OCI-LY3 (cell line): ENCODE measurements around the gene HLTF.

ENCODE experiments used
- H2AFZ ChIP-seq: fragments of 200-600, 300-600 bp; shearing (Covaris generic); 2 replicates; pipeline ENCODE4 v1.6.0; 2014; ENCODE audit warnings: antibody characterized with exemption, low read depth, low read length
- H3K27ac ChIP-seq: fragments of 200-600, 300-600 bp; sonication (generic); 2 replicates; pipeline ENCODE4 v1.5.1; 2014; ENCODE audit warnings: mild to moderate bottlenecking, low read length, moderate library complexity, mixed read lengths
- H3K27me3 ChIP-seq: fragments of 200-600, 300-600 bp; sonication (generic); 2 replicates; pipeline ENCODE4 v1.6.1; 2014; ENCODE audit warnings: low read depth, low read length, mixed read lengths
- H3K36me3 ChIP-seq: fragments of 200-600, 300-600 bp; sonication (generic); replicated peaks from 2 replicates; pipeline ENCODE3; 2014; ENCODE audit warnings: low read depth, low read length, mixed read lengths
- H3K4me1 ChIP-seq: fragments of 300-600, 200-600 bp; sonication (generic); 2 replicates; pipeline ENCODE4 v1.6.1; 2014; ENCODE audit warnings: low read length, mixed read lengths
- H3K4me2 ChIP-seq: fragments of 200-600, 300-600 bp; sonication (generic); 2 replicates; pipeline ENCODE4 v1.6.1; 2014; ENCODE audit warnings: low read length, mixed read lengths
- H3K4me3 ChIP-seq: fragments of 300-600, 200-600 bp; sonication (generic); 2 replicates; pipeline ENCODE4 v1.5.1; 2014; ENCODE audit warnings: antibody characterized with exemption, mild to moderate bottlenecking, low read length, moderate library complexity
- H3K79me2 ChIP-seq: fragments of 300-600, 200-600 bp; shearing (Covaris generic); 2 replicates; pipeline ENCODE4 v1.6.1; 2014; ENCODE audit warnings: mild to moderate bottlenecking, low read length, mixed read lengths
- H3K9ac ChIP-seq: fragments of 300-600, 200-600 bp; shearing (Covaris generic); 2 replicates; pipeline ENCODE4 v1.6.0; 2014; ENCODE audit warnings: mild to moderate bottlenecking, low read length, moderate library complexity
- H3K9me3 ChIP-seq: fragments of 200-600, 300-600 bp; shearing (Covaris generic); 2 replicates; pipeline ENCODE4 v1.6.1; 2014; ENCODE audit warnings: low read length, mixed read lengths; ENCODE audit not compliant: insufficient read depth
- H4K20me1 ChIP-seq: fragments of 200-600, 300-600 bp; sonication (generic); 2 replicates; pipeline ENCODE4 v1.6.1; 2016; ENCODE audit warnings: low read length, mixed read lengths; ENCODE audit not compliant: insufficient read depth
- EZH2phosphoT487 ChIP-seq: fragments of 200-600 bp; shearing (Covaris generic); IDR thresholded peaks from 2 replicates; pipeline ENCODE4 v1.6.1; 2018; ENCODE audit warnings: antibody characterized with exemption, mixed run types, low read depth
- TF ChIP-seq, protein P1 (sequence below): fragments of 200-600, 300-600 bp; sonication (generic); IDR thresholded peaks from 2 replicates; pipeline ENCODE4 v1.5.1; 2014; ENCODE audit warnings: antibody characterized with exemption, low read length, low read depth

Gene HLTF

DNA sequence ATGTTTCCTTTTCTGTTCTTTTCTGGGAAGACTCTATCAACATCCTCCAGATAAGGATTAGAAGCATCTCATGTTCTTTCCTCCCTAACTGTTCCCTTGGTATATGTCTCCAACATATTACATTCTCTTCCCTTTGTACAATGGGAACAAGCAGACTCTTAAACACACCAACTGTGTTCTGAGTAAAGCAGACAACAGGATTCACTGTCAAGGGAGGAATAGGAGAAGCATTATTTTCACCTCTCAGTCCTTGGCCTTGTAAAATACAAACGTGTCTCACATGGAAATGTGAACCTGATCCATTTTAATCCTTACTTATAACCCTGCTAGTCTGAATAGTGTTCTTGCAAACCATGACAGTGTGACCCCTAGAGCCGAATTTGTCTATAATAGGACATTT lies 75.4 kb downstream of the HLTF start:
- Histone ChIP-seq H4K20me1 (no peaks in the 10 kb centered on the region), H2AFZ (no peak overlapping the region), H3K4me1 (no peaks in the 10 kb centered on the region), H3K27ac (no peak overlapping the region), H3K79me2 (no peaks in the 10 kb centered on the region), H3K4me2 (no peak overlapping the region), H3K27me3 (no peaks in the 10 kb centered on the region), H3K36me3 (peaks cover 24% of the 10 kb centered on the region), H3K4me3 (no peak overlapping the region), H3K9ac (no peak overlapping the region), H3K9me3 (no peaks in the 10 kb centered on the region)
- TF ChIP-seq, protein P1, sequence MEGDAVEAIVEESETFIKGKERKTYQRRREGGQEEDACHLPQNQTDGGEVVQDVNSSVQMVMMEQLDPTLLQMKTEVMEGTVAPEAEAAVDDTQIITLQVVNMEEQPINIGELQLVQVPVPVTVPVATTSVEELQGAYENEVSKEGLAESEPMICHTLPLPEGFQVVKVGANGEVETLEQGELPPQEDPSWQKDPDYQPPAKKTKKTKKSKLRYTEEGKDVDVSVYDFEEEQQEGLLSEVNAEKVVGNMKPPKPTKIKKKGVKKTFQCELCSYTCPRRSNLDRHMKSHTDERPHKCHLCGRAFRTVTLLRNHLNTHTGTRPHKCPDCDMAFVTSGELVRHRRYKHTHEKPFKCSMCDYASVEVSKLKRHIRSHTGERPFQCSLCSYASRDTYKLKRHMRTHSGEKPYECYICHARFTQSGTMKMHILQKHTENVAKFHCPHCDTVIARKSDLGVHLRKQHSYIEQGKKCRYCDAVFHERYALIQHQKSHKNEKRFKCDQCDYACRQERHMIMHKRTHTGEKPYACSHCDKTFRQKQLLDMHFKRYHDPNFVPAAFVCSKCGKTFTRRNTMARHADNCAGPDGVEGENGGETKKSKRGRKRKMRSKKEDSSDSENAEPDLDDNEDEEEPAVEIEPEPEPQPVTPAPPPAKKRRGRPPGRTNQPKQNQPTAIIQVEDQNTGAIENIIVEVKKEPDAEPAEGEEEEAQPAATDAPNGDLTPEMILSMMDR: no peak
- no peak for TF ChIP-seq EZH2phosphoT487

DNA sequence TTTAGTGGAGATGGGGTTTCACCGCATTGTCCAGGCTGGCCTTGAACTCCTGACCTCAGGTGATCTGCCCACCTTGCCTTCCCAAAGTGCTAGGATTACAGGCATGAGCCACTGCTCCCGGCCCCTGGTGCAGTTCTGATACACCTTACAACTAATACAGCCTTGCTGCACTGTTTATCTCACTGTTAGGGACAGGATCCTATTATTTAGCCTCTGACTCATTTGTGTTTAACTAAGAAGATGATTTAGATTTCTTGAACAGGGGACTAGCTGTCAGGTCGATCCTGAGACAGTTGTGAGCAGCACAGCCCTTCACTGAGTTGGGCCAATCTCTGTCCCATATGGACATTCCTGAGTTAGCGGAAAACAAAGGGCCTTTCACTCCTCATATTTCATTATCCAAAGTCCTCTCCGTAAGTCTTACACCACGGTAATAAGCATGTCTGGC lies 75.8 kb downstream of the HLTF start:
- H3K27ac ChIP-seq: no peak overlapping the region
- H3K9me3 ChIP-seq: no peaks in the 10 kb centered on the region
- TF ChIP-seq, protein P1: no peak
- TF ChIP-seq EZH2phosphoT487: no peak

DNA sequence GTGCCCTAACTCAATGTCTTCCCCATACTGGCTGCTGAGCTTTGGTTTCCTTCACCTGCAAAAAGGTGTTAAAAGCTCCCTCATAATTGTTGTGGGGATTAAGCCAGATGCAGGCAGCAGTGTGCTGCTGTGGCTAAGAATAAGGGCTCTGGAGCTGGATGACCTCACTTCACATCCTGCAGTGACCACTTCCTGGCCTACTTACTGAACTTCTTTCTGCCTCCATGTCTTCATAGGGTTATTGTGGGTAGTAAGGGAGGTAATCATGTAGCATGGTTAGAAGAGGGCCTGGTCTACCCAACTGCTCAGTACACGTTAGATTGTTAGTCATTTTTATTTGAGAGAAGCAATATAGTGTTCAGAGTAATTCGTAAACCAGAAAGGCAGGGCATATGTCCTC lies 76.6 kb downstream of the HLTF start:
- H3K4me2 ChIP-seq: no peak overlapping the region

More for the DNA sequence above, 75.8 kb downstream of the HLTF start:
- Histone ChIP-seq H3K4me1 (no peaks in the 10 kb centered on the region), H4K20me1 (no peaks in the 10 kb centered on the region), H3K27me3 (no peaks in the 10 kb centered on the region), H3K79me2 (no peaks in the 10 kb centered on the region), H3K9ac (no peak overlapping the region), H3K4me2 (no peak overlapping the region), H2AFZ (no peak overlapping the region), H3K36me3 (peaks cover 27% of the 10 kb centered on the region), H3K4me3 (no peak overlapping the region)

DNA sequence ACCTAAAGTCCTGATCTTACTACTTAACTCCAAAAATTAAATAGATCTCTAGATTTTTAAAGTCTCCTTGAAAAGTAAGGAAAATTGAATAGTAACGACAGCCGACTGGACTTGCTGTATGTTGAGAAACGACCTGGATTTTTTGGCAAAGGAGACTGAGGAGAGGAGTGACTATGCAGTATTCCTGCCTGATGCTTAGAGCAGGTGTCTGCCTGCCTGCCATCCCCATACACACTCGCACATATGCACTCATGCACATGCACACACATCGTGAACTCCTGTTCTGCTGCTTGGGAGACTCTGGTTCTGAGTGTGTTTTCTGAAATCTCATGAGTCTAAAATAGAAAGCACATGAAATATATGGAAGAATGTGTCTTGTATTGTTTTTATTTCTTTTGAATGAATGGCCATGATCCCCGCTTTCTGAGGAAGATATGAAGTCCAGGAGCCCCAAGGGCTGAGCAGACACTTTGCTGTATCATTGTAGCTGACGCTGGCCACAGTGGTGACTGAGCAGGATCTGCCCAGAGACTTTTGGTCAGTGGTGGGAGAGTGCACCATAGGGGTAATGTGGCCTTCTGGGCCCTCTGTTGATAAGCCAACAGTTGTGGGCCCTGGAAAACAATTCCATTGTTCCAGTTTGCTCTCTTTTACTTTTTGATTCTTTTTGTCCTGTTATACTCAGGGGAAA lies 78.6 kb downstream of the HLTF start:
- H3K4me1 ChIP-seq: peaks cover 13% of the 10 kb centered on the region

More for the DNA sequence above, 76.6 kb downstream of the HLTF start:
- Histone ChIP-seq H3K9ac (no peak overlapping the region), H3K9me3 (no peaks in the 10 kb centered on the region), H2AFZ (no peak overlapping the region), H3K36me3 (peaks cover 29% of the 10 kb centered on the region), H3K4me3 (no peak overlapping the region), H3K79me2 (no peaks in the 10 kb centered on the region), H3K27me3 (no peaks in the 10 kb centered on the region), H4K20me1 (no peaks in the 10 kb centered on the region), H3K27ac (no peak overlapping the region), H3K4me1 (no peaks in the 10 kb centered on the region; the same call in 1 of the 2 replicates)
- TF ChIP-seq EZH2phosphoT487: no peak
- TF ChIP-seq, protein P1: no peak

More for the DNA sequence above, 78.6 kb downstream of the HLTF start:
- Histone ChIP-seq H3K4me3 (no peak overlapping the region), H3K4me2 (no peak overlapping the region), H3K36me3 (peaks cover 23% of the 10 kb centered on the region), H3K27ac (no peak overlapping the region), H4K20me1 (0 out of 2 replicates have a peak, but pooled peaks cover 5% of the 10 kb centered on the region), H2AFZ (no peak overlapping the region), H3K27me3 (no peaks in the 10 kb centered on the region), H3K9me3 (no peaks in the 10 kb centered on the region), H3K79me2 (no peaks in the 10 kb centered on the region), H3K9ac (no peak overlapping the region)
- TF ChIP-seq, protein P1: no peak
- TF ChIP-seq EZH2phosphoT487: no peak
